Muscle layer of duodenum (tissue), 2 donors: ENCODE results near the gene AKT3.

Experiments used
- H3K27ac ChIP-seq: one replicate; pipeline ENCODE4 v1.7.0; 2013; ENCODE audit warnings: mild to moderate bottlenecking, low read length
- H3K27me3 ChIP-seq: one replicate; pipeline ENCODE4 v1.7.0; 2013; ENCODE audit warnings: low read depth, mild to moderate bottlenecking, control low read depth, low read length
- H3K36me3 ChIP-seq, 2 donors: one replicate each; pipeline ENCODE4 v1.7.0; 2013; ENCODE audit warnings: low read length in 2 of 2, control low read depth in 1 of 2, mild to moderate bottlenecking in 1 of 2; ENCODE audit not compliant: insufficient read depth in 2 of 2, control insufficient read depth in 1 of 2
- H3K4me1 ChIP-seq, 2 donors: one replicate each; pipeline ENCODE4 v1.7.0; 2013; ENCODE audit warnings: low read length in 2 of 2, mild to moderate bottlenecking in 2 of 2, control low read depth in 1 of 2, moderate library complexity in 1 of 2; ENCODE audit not compliant: insufficient read depth in 2 of 2, control insufficient read depth in 1 of 2
- H3K4me3 ChIP-seq, 2 donors: one replicate each; pipeline ENCODE4 v1.7.0; 2013; ENCODE audit warnings: low read length in 2 of 2, low read depth in 1 of 2, mild to moderate bottlenecking in 1 of 2
- H3K9me3 ChIP-seq, 2 donors: one replicate each; pipeline ENCODE4 v1.7.0; 2013; ENCODE audit warnings: low read length in 2 of 2, control low read depth in 1 of 2, mild to moderate bottlenecking in 1 of 2; ENCODE audit not compliant: control insufficient read depth in 1 of 2
- donor health status: healthy.

AKT3 gene

DNA sequence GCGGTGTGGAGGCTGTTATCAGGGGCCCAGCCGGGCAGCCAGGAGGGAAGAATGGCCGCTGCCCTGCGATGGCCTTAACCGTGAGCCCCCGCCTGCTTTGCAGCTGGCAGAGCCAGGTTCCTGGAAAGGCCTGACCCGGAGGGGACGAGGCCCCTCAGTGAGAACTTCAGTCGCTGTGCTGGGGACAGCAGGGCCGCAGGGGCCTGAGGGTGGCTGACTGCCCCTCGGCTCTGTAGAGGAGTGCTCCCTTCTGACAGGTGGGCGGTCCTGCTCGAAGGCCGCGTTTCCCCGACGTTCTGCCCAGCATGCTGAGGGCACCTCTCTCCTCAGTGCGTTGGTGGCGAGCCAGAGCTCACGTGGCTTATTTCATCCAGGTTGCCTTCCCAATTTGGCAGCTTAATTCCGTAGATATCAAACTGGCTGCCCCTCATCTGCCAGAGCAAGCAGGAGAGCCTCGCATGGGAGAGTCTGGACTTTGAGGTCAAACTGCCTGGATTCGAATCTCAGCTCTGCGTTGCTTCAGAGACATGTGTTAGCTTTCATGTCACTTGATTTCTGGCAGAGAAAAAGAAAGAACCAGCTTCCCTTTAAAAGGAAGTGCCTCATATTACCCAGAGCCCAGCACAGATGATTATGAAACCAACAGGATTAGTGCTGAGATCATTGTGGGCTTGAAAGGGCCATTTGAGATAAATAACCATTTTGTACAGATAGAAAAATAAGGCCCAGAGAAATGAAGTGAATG is 354.4 kb downstream of the AKT3 start:
- H3K27ac ChIP-seq: peak overlapping the region; percentile 67
- no peak overlapping the region for H3K4me3 ChIP-seq

GRCh38 chr1:243494741-243495431 is 355.2 kb downstream of the AKT3 start:
- H3K27ac ChIP-seq: peak overlapping the region; percentile 67

More for the DNA sequence above, 354.4 kb downstream of the AKT3 start:
- H3K36me3 ChIP-seq: peaks cover 0 to 10% of the 10 kb centered on the region in 2 donors
- no peaks in the 10 kb centered on the region for H3K9me3 ChIP-seq
- H3K27me3 ChIP-seq: no peaks in the 10 kb centered on the region
- H3K4me1 ChIP-seq: peaks cover 0 to 22% of the 10 kb centered on the region in 2 donors

GRCh38 chr1:243493156-243494129 is 356.6 kb downstream of the AKT3 start:
- no peak overlapping the region for H3K27ac ChIP-seq
- H3K4me3 ChIP-seq: no peak overlapping the region
- no peaks in the 10 kb centered on the region for H3K27me3 ChIP-seq
- peaks cover 0 to 37% of the 10 kb centered on the region in 2 donors for H3K4me1 ChIP-seq
- H3K9me3 ChIP-seq: no peaks in the 10 kb centered on the region
- peaks cover 4 to 11% of the 10 kb centered on the region in 2 donors for H3K36me3 ChIP-seq

More at GRCh38 chr1:243494741-243495431, 355.2 kb downstream of the AKT3 start:
- Histone ChIP-seq H3K36me3 (peaks cover 3 to 10% of the 10 kb centered on the region in 2 donors), H3K27me3 (no peaks in the 10 kb centered on the region), H3K9me3 (no peaks in the 10 kb centered on the region), H3K4me1 (peaks cover 0 to 29% of the 10 kb centered on the region in 2 donors), H3K4me3 (no peak overlapping the region)

GRCh38 chr1:243490748-243491686 is 359.0 kb downstream of the AKT3 start:
- Histone ChIP-seq H3K4me1 (peaks cover 0 to 31% of the 10 kb centered on the region in 2 donors), H3K36me3 (peaks cover 4% of the 10 kb centered on the region in 2 donors), H3K27ac (peak overlapping the region; percentile 1), H3K4me3 (no peak overlapping the region), H3K27me3 (no peaks in the 10 kb centered on the region), H3K9me3 (no peaks in the 10 kb centered on the region)

DNA sequence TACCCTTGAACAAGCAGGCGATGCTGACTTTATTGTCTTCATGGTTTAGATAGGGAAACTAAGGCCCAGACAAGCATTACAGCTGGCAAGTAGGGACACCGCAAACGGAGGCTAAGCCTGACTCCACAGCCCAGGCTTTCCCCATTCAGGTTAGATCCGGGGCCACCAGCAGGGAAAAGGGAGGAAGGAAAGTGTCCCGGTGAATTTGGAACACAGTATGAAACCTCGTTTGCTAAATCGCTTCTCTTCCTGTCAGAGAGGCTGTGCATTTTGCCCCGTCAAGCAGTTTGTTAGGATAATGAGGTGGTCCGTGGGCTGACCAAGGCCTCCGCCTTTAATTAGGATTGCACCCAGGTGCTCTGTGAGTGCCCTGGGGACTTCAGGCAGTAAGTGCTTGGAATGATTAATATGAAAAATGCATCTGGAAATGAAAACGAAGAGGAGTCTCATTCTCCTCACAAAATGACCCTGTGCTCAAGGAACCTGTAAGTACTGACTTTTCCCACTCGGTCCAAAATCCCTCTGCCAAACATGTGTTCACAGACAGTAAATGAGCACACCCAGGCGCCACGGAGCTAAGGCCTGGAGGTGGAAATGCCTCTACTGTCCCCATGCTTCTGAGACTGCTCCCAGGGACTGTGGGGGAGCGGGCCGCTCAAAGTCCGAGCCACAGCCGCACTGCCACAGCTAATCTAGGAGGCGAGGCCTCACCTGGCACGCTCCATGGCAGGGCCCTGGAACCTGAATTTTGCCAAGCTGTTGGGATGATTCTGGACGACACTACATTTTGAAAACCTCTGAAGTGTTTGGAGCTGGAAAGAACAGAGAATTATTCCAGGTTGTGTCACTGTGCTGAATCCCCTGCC is 360.1 kb downstream of the AKT3 start:
- H3K27me3 ChIP-seq: no peaks in the 10 kb centered on the region
- H3K4me3 ChIP-seq: no peak overlapping the region
- no peak overlapping the region for H3K27ac ChIP-seq
- H3K9me3 ChIP-seq: no peaks in the 10 kb centered on the region
- H3K36me3 ChIP-seq: peaks cover 4% of the 10 kb centered on the region in 2 donors
- peaks cover 0 to 26% of the 10 kb centered on the region in 2 donors for H3K4me1 ChIP-seq

GRCh38 chr1:243489158-243489527 is 360.9 kb downstream of the AKT3 start:
- Histone ChIP-seq H3K4me1 (peaks cover 0 to 26% of the 10 kb centered on the region in 2 donors), H3K4me3 (no peak overlapping the region), H3K27me3 (no peaks in the 10 kb centered on the region), H3K36me3 (peaks cover 4% of the 10 kb centered on the region in 2 donors), H3K9me3 (no peaks in the 10 kb centered on the region), H3K27ac (no peak overlapping the region)

GRCh38 chr1:243488459-243489157 is 361.4 kb downstream of the AKT3 start:
- no peak overlapping the region for H3K4me3 ChIP-seq
- H3K36me3 ChIP-seq: peaks cover 4% of the 10 kb centered on the region in 2 donors
- no peak overlapping the region for H3K27ac ChIP-seq
- no peaks in the 10 kb centered on the region for H3K27me3 ChIP-seq
- peaks cover 0 to 28% of the 10 kb centered on the region in 2 donors for H3K4me1 ChIP-seq
- H3K9me3 ChIP-seq: no peaks in the 10 kb centered on the region

- no peak overlapping the region for H3K4me3 ChIP-seq
- H3K27ac ChIP-seq: no peak overlapping the region
- H3K4me1 ChIP-seq: peaks cover 0 to 32% of the 10 kb centered on the region in 2 donors
- H3K36me3 ChIP-seq: peaks cover 4% of the 10 kb centered on the region in 2 donors
- no peaks in the 10 kb centered on the region for H3K27me3 ChIP-seq
- no peaks in the 10 kb centered on the region for H3K9me3 ChIP-seq
Observed at GRCh38 chr1:243487649-243488227, 362.3 kb downstream of the AKT3 start.

DNA sequence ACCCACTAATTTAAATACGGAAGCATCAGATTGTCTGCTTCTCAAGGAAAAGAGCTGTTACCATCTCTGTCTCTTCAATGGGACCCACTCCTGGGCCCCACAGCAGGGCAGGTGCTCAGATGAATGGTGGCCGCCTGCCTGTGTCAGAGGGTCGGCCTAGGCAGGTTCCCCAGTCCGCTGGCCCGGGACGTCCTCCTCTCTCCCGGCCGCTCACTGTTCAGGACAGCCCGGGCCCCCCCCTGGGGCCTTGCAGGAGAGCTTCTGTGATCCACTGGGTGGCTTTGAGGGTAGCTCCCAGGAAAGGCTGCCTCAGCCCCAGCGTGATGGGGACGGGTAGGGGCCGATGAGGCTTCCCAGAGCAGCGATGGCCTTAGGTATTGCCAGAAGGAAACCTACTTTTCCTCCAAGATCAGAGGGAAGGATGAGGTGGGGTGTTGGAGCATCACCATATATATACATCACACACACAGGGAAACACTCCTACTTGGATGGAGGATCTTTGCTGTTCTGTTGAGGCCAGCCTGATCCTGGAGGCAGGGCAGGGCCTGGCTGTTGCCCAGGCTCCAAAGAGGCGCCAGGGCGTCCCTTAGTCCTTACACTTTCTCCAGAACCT is 362.9 kb downstream of the AKT3 start:
- Histone ChIP-seq H3K27ac (no peak overlapping the region), H3K36me3 (peaks cover 4% of the 10 kb centered on the region in 2 donors), H3K27me3 (no peaks in the 10 kb centered on the region), H3K4me1 (peaks cover 0 to 38% of the 10 kb centered on the region in 2 donors), H3K9me3 (no peaks in the 10 kb centered on the region), H3K4me3 (no peak overlapping the region)
